GM19351 (cell line): ENCODE results near the gene ANKRD34A.

Source experiments
- ATAC-seq: cut with Tn5 transposase; IDR thresholded peaks from one replicate; pipeline ENCODE4 v1.9.1; 2021; ENCODE audit warnings: mild to moderate bottlenecking, moderate library complexity; ENCODE audit not compliant: unreplicated experiment

Gene ANKRD34A

GRCh38 chr1:145964328-145965118 lies at the start of gene ANKRD34A, which contains the start of gene POLR3GL:
Gene ANKRD34A, minus strand, starts transcription at chr1:145964575. Its CDS starts 2,816 bp downstream, at chr1:145961759.
Gene POLR3GL, plus strand, starts transcription at chr1:145964690. Its CDS starts 10,176 bp downstream, at chr1:145974866.
- peak; percentile 90 for ATAC-seq

- ATAC-seq: no peak
Observed at GRCh38 chr1:146013559-146013922, 49.2 kb upstream of the ANKRD34A start.

- ATAC-seq: no peak
Observed at GRCh38 chr1:146012703-146013558, 48.6 kb upstream of the ANKRD34A start.

GRCh38 chr1:146010126-146010738 lies 45.9 kb upstream of the ANKRD34A start:
- no peak for ATAC-seq

- ATAC-seq: no peak
Observed at GRCh38 chr1:146007489-146008133, 43.2 kb upstream of the ANKRD34A start.

- ATAC-seq: no peak
Observed at GRCh38 chr1:146001709-146002108, 37.3 kb upstream of the ANKRD34A start.

- no peak for ATAC-seq
Observed at GRCh38 chr1:145999321-146000024, 35.1 kb upstream of the ANKRD34A start.

GRCh38 chr1:145997718-145998023 lies 33.3 kb upstream of the ANKRD34A start:
- no peak for ATAC-seq

DNA sequence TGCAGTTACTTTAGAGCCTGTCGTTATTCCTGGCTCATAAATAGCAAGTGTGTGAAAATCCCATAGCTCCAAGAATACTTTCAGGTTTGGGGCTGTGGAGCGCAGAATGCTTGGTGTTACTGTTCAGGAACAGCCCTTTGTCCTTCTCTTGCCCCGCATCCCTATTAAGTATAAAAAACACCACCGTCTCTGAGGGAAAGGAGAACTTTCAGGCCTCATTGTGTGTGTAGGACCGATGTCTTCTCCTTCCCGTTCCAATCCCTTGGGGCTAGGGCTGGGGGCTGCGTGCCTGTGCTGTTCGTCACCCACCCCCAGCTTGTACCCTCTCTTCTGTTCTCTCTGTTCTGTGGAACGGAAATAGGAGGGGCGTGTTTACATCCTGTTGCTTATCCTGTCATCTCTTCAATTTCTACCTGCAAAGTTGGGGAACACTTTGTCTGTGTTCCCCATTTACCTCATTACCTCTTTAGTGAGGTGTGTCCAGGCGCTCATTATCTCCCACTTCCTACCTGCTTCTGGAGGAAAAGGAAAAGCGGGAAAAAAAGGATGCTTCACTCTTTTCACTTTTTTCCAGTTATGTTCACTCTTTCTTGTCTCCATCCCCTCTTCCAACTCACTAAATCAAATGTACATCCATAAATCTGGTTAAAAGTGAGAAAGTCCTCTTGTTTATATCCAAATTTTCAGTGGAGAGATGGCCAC lies 32.8 kb upstream of the ANKRD34A start:
- ATAC-seq: peak; percentile 34

GRCh38 chr1:145996433-145997015 lies 32.1 kb upstream of the ANKRD34A start, which contains the start of gene TXNIP:
Gene TXNIP, minus strand, starts transcription at chr1:145996579. Its CDS starts 313 bp downstream, at chr1:145996266.
- peak; percentile 94 for ATAC-seq

DNA sequence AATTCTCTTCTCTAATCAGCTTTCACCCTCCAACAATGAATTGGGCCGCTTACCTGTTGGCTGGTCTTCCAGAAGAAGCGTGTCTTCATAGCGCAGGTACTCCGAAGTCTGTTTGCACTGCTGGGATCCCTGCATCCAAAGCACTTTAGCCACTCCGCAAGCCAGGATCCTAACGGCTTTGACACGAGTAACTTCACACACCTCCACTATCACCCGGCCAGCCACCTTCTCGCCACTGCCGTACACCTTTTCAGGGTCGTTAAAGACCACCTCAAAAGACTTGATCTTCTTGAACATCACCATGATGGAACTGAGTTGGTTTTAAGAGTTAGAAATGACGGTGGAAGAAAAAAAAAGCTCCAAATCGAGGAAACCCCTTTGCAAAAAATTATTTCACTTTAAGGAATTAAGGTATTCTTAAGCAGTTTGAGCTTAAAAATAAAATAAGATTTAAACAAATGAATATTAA lies 31.6 kb upstream of the ANKRD34A start:
- no peak for ATAC-seq

DNA sequence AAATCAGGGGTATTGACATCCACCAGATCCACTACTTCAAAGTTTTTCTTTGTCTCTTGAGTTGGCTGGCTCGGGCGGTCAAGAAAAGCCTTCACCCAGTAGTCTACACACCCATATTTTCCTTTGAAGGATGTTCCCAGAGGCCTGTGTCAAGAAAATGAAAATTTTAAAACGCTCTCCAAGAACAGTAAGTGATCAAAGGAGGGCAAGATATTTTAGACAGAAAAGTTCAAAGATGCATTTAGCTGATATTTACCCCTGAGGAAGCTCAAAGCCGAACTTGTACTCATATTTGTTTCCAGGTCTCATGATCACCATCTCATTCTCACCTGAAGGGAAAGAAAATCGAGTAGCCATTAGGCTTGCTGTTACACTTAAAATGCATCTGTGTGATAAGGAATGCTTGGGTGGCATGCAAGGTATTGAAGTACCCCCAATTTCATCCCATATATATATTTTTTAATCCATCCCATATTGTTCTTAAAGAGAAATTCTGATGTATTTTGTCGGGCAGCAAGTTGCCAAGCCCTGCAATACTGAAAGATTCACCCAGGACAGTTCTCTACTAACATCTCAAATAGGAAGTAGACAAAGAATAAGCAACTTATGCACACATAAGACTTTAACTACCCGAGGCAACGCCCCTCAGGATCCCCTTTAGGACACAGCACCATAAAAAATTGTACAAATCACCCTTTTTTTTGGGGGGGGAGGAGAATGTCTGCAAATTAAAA lies 30.9 kb upstream of the ANKRD34A start:
- ATAC-seq: no peak

DNA sequence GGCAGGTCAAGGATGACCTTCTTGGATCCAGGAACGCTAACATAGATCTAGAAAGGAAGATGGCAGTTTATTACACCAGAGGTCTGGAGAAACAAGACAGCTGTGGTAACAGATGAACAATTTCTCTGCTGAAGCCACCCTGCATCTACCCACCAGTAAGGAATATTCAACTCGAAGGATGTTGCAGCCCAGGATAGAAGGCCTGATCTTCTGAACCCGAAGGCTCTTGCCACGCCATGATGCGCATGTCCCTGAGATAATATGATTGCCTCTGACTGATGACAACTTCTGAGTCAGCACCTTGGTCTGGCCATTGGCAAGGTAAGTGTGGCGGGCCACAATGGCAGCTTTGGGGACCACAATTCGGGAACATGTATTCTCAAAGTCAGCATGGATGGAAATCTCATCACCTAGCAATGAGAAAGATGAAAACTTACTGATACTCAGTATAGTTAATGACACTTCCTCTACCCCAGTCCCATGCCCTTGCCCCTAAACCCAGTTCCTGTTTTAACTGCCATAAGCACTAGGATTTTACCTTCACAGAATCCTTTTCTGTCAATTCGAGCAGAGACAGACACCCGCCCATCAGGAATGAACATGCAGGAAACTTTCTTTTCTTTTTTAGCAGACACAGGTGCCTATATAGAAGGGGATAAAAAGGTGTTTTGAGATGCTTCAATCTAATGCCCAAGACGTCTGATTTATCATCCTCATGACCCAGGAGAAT lies 30.2 kb upstream of the ANKRD34A start:
- ATAC-seq: no peak

DNA sequence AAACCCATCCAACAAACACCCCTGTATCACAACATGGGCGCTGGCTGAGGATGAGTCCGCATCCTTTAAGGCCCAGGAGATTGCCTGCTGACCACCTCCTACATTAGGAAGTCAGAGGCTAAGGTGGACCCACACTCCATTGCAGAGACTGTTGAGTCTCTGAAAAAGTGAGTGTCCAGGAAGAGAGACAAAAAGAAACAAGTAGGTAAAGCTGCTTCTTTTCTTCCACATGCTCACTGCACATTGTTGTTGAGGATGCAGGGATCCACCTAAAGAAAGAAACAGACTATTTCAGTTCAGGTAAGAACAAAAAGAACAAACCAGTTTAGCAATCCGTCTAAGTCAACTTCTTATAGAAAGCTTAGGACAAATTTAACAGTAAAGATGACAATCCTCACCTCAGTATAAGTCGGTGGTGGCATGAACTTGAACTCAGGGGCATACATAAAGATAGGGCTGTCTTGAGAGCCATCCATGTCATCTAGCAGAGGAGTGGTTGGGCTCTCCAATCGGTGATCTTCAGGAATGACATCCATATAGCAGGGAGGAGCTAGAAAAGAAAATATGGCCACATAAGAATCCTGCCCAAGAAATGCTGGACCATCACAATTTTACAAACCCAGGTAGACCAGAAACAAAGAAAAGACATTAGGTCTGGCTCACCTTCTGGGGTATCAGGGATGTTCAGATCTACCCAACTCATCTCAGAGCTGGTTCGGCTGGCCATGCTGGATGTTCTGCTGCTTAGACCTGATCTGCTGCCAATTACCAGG lies 29.4 kb upstream of the ANKRD34A start:
- ATAC-seq: no peak

DNA sequence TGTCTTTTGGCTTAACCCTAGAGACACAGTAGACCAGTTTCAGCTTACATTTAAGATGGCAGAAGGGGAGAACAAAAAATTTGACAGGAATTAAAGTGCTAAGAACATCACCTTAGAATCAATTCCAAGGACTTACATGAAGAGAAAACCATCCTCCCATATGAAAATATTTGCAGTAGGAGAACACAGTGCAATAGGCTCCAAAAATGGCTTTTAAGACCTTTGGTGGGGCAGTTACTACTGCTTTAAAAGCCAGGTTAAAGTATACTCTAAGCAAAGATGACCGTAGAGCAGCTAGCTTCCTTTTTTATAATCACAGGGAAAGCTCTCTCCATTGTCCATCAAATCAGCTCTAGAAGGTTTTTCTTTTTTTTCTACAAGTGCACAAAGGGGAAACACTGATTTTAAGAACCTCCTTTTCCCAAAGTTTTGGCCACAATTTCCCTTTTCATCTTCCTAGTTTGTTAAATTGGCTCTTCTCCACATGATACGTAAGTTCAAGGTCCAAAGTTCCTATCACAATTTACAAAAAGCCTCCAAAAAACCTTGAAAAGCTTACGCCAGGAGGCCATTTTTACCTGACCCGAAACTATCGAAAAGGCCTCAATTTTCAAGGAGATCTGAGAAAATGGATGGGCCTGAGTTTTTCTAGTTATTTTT lies 28.7 kb upstream of the ANKRD34A start:
- ATAC-seq: no peak

- no peak for ATAC-seq
Observed at GRCh38 chr1:145992502-145992936, 28.1 kb upstream of the ANKRD34A start.
